Astrocyte (in vitro differentiated cells and primary cell): ENCODE measurements around the gene MLNR. TPM values are rescaled to one million over a fixed set of nuclear protein-coding genes. Genes with fewer than 3 reads are reported as not detected.

ENCODE experiments used
- DNase-seq: peaks from one replicate; pipeline ENCODE4 v3.0.0-alpha.2; 2010; ENCODE audit warnings: low read depth
- FAIRE-seq: peaks from 2 replicates; lab custom pipeline; 2011; peaks lifted over from hg19 to GRCh38; lab: Jason Lieb, UNC
- H2AFZ ChIP-seq: 2 replicates; pipeline ENCODE4 v1.6.0; 2012; ENCODE audit warnings: low read depth, low read length, inconsistent platforms
- H3K27ac ChIP-seq: 2 replicates; pipeline ENCODE4 v1.5.1; 2011; ENCODE audit warnings: low read depth, low read length, inconsistent platforms
- H3K27me3 ChIP-seq: 2 replicates; pipeline ENCODE4 v1.6.0; 2011; ENCODE audit warnings: low read length, inconsistent platforms; ENCODE audit not compliant: insufficient read depth
- H3K36me3 ChIP-seq: 2 replicates; pipeline ENCODE4 v1.5.1; 2011; ENCODE audit warnings: low read length, inconsistent platforms; ENCODE audit not compliant: insufficient read depth
- H3K4me1 ChIP-seq: 2 replicates; pipeline ENCODE4 v1.5.1; 2011; ENCODE audit warnings: low read length, inconsistent platforms; ENCODE audit not compliant: insufficient read depth
- H3K4me2 ChIP-seq: 2 replicates; pipeline ENCODE4 v1.6.0; 2012; ENCODE audit warnings: low read length, inconsistent platforms
- H3K4me3 ChIP-seq: 2 replicates; pipeline ENCODE4 v1.5.1; 2011; ENCODE audit warnings: low read depth, mild to moderate bottlenecking, low read length, inconsistent platforms; ENCODE audit not compliant: insufficient read depth
- H3K79me2 ChIP-seq: 2 replicates; pipeline ENCODE4 v1.6.0; 2012; ENCODE audit warnings: mild to moderate bottlenecking, low read length, inconsistent platforms; ENCODE audit not compliant: insufficient read depth
- H3K9ac ChIP-seq: 2 replicates; pipeline ENCODE4 v1.6.0; 2012; ENCODE audit warnings: mild to moderate bottlenecking, low read length, inconsistent platforms
- H3K9me3 ChIP-seq: 2 replicates; pipeline ENCODE4 v1.5.1; 2012; ENCODE audit warnings: low read depth, mild to moderate bottlenecking, low read length, inconsistent platforms; ENCODE audit not compliant: insufficient read depth
- H4K20me1 ChIP-seq: 2 replicates; pipeline ENCODE4 v1.6.0; 2012; ENCODE audit warnings: low read length, inconsistent platforms; ENCODE audit not compliant: insufficient read depth
- H3K27ac Mint-ChIP-seq: one replicate; pipeline ENCODE4 v1.8.0; 2021; ENCODE audit warnings: mild to moderate bottlenecking, mixed read lengths; ENCODE audit not compliant: unreplicated experiment
- H3K27me3 Mint-ChIP-seq: one replicate; pipeline ENCODE4 v1.8.0; 2021; ENCODE audit warnings: low read depth, mixed read lengths; ENCODE audit not compliant: unreplicated experiment
- H3K36me3 Mint-ChIP-seq: one replicate; pipeline ENCODE4 v1.8.0; 2021; ENCODE audit warnings: low read depth, mixed read lengths; ENCODE audit not compliant: unreplicated experiment
- H3K4me1 Mint-ChIP-seq: one replicate; pipeline ENCODE4 v1.8.0; 2021; ENCODE audit warnings: low read depth, mixed read lengths; ENCODE audit not compliant: unreplicated experiment
- H3K4me3 Mint-ChIP-seq: one replicate; pipeline ENCODE4 v1.8.0; 2021; ENCODE audit warnings: mild to moderate bottlenecking, moderate library complexity, mixed read lengths; ENCODE audit not compliant: unreplicated experiment
- H3K9me3 Mint-ChIP-seq: one replicate; pipeline ENCODE4 v1.8.0; 2021; ENCODE audit warnings: mild to moderate bottlenecking, mixed read lengths; ENCODE audit not compliant: unreplicated experiment
- EZH2 ChIP-seq: IDR thresholded peaks from 2 replicates; pipeline ENCODE4 v1.6.1; 2012; ENCODE audit warnings: mild to moderate bottlenecking, low read length, inconsistent platforms; ENCODE audit not compliant: insufficient read depth
- total RNA-seq: library from RNA; stranded (reverse); gene quantifications from 2 replicates; pipeline ENCODE4 v1.2.1, GENCODE V29; 2021
- TF ChIP-seq, protein P1 (sequence below): IDR thresholded peaks from 2 replicates; pipeline ENCODE4 v1.5.1; 2011; ENCODE audit warnings: low read depth, mild to moderate bottlenecking, inconsistent platforms, low read length, moderate library complexity; ENCODE audit not compliant: insufficient read depth

Gene MLNR
- total RNA-seq, 1 donor from 2014 or later = not detected

- TF ChIP-seq, protein P1, sequence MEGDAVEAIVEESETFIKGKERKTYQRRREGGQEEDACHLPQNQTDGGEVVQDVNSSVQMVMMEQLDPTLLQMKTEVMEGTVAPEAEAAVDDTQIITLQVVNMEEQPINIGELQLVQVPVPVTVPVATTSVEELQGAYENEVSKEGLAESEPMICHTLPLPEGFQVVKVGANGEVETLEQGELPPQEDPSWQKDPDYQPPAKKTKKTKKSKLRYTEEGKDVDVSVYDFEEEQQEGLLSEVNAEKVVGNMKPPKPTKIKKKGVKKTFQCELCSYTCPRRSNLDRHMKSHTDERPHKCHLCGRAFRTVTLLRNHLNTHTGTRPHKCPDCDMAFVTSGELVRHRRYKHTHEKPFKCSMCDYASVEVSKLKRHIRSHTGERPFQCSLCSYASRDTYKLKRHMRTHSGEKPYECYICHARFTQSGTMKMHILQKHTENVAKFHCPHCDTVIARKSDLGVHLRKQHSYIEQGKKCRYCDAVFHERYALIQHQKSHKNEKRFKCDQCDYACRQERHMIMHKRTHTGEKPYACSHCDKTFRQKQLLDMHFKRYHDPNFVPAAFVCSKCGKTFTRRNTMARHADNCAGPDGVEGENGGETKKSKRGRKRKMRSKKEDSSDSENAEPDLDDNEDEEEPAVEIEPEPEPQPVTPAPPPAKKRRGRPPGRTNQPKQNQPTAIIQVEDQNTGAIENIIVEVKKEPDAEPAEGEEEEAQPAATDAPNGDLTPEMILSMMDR = no peak
- TF ChIP-seq EZH2 = no peak
- H3K4me2 ChIP-seq = no peak overlapping the region
- DNase-seq (no peak), FAIRE-seq (no peak)
- Mint-ChIP-seq H3K36me3 (peaks cover 9% of the 10 kb centered on the region), H3K4me1 (no peaks in the 10 kb centered on the region), H3K27me3 (peaks cover 46% of the 10 kb centered on the region), H3K27ac (no peak overlapping the region), H3K9me3 (peaks cover 5% of the 10 kb centered on the region), H3K4me3 (no peak overlapping the region)
- peaks cover 3% of the 10 kb centered on the region for H3K9me3 ChIP-seq
- no peaks in the 10 kb centered on the region for H3K36me3 ChIP-seq
- peaks cover 51% of the 10 kb centered on the region for H3K27me3 ChIP-seq
- H2AFZ ChIP-seq = no peak overlapping the region
- H3K79me2 ChIP-seq = no peaks in the 10 kb centered on the region
- no peaks in the 10 kb centered on the region for H4K20me1 ChIP-seq
- H3K9ac ChIP-seq = no peak overlapping the region
- H3K4me1 ChIP-seq = peaks cover 4% of the 10 kb centered on the region
- no peak overlapping the region for H3K27ac ChIP-seq
- no peak overlapping the region for H3K4me3 ChIP-seq
Observed at GRCh38 chr13:49225223-49226042, 5.3 kb downstream of the MLNR start.

GRCh38 chr13:49226613-49227012 is 6.5 kb downstream of the MLNR start:
- Histone ChIP-seq H3K9me3 (no peaks in the 10 kb centered on the region), H3K27me3 (peaks cover 40% of the 10 kb centered on the region), H3K4me2 (no peak overlapping the region), H3K79me2 (no peaks in the 10 kb centered on the region), H3K27ac (no peak overlapping the region), H3K36me3 (no peaks in the 10 kb centered on the region), H3K4me3 (no peak overlapping the region), H2AFZ (no peak overlapping the region), H4K20me1 (no peaks in the 10 kb centered on the region), H3K4me1 (no peaks in the 10 kb centered on the region), H3K9ac (no peak overlapping the region)
- Mint-ChIP-seq H3K27me3 (peaks cover 41% of the 10 kb centered on the region), H3K9me3 (peaks cover under 1% of the 10 kb centered on the region), H3K27ac (no peak overlapping the region), H3K36me3 (peaks cover 9% of the 10 kb centered on the region), H3K4me3 (no peak overlapping the region), H3K4me1 (no peaks in the 10 kb centered on the region)
- FAIRE-seq (no peak), DNase-seq (no peak)
- no peak for TF ChIP-seq EZH2
- TF ChIP-seq, protein P1 = no peak

DNA sequence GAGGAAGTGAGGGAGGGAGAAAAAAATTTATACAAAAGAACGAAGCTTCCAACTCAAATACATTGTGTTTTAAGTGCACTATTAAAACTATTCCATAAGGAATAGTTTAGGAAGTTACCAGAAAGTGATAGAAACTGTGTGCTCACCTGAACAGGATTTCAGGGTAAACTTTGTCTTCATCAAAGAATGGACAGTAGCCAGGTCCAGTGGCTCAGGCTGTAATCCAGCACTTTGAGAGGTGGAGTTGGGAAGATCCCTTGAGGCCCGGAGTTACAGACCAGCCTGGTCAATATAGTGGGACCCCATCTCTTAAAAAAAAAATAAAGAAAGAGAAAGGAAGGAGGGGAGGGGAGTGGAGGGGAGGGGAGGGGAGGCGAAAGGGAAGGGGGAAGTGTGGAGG is 14.6 kb downstream of the MLNR start:
- Histone ChIP-seq H3K27me3 (peaks cover 3% of the 10 kb centered on the region), H3K79me2 (no peaks in the 10 kb centered on the region), H3K4me2 (no peak overlapping the region), H3K4me3 (no peak overlapping the region), H3K9me3 (no peaks in the 10 kb centered on the region), H3K4me1 (no peaks in the 10 kb centered on the region), H3K36me3 (no peaks in the 10 kb centered on the region), H4K20me1 (no peaks in the 10 kb centered on the region), H3K9ac (no peak overlapping the region), H3K27ac (no peak overlapping the region), H2AFZ (no peak overlapping the region)
- peaks cover 7% of the 10 kb centered on the region for H3K4me1 Mint-ChIP-seq
- no peak overlapping the region for H3K27ac Mint-ChIP-seq
- H3K27me3 Mint-ChIP-seq = no peaks in the 10 kb centered on the region
- H3K9me3 Mint-ChIP-seq = no peaks in the 10 kb centered on the region
- no peak for FAIRE-seq
- H3K4me3 Mint-ChIP-seq = no peak overlapping the region
- no peak for DNase-seq
- no peaks in the 10 kb centered on the region for H3K36me3 Mint-ChIP-seq
- TF ChIP-seq, protein P1 = no peak
- TF ChIP-seq EZH2 = no peak
